Smooth muscle cell (in vitro differentiated cells): ENCODE results near the gene CPA1. TPM values are rescaled to one million over a fixed set of nuclear protein-coding genes. Genes with fewer than 3 reads are reported as not detected.

Experiments
- DNase-seq: peaks from one replicate; lab custom pipeline; 2025; ENCODE audit not compliant: unreplicated experiment; lab: John Stamatoyannopoulos, UW
- H2AFZ ChIP-seq: fragments of 200-600 bp; sonication (generic); 2 replicates; pipeline ENCODE4 v1.6.0; 2016; ENCODE audit warnings: antibody characterized with exemption, low read depth, mild to moderate bottlenecking
- H3F3A ChIP-seq: fragments of 200-600 bp; sonication (generic); 2 replicates; pipeline ENCODE4 v1.6.0; 2017; ENCODE audit warnings: antibody characterized with exemption, low read depth
- H3K27ac ChIP-seq: fragments of 200-600 bp; sonication (generic); 2 replicates; pipeline ENCODE4 v1.5.1; 2016; ENCODE audit warnings: low read depth, mild to moderate bottlenecking
- H3K27me3 ChIP-seq: fragments of 200-600 bp; sonication (generic); 2 replicates; pipeline ENCODE4 v1.6.1; 2016; ENCODE audit warnings: low read depth, mild to moderate bottlenecking
- H3K36me3 ChIP-seq: fragments of 200-600 bp; sonication (generic); 2 replicates; pipeline ENCODE4 v1.5.1; 2016; ENCODE audit warnings: low read depth
- H3K4me1 ChIP-seq: fragments of 200-600 bp; sonication (generic); 2 replicates; pipeline ENCODE4 v1.5.1; 2016; ENCODE audit warnings: low read depth
- H3K4me2 ChIP-seq: fragments of 200-600 bp; sonication (generic); 2 replicates; pipeline ENCODE4 v1.6.0; 2016; ENCODE audit warnings: mild to moderate bottlenecking
- H3K4me3 ChIP-seq: fragments of 200-600 bp; sonication (generic); 2 replicates; pipeline ENCODE4 v1.5.1; 2016; ENCODE audit warnings: mild to moderate bottlenecking
- H3K79me2 ChIP-seq: fragments of 200-600 bp; sonication (generic); 2 replicates; pipeline ENCODE4 v1.6.0; 2016; ENCODE audit warnings: low read depth, mild to moderate bottlenecking
- H3K9ac ChIP-seq: fragments of 200-600 bp; sonication (generic); 2 replicates; pipeline ENCODE4 v1.6.0; 2016; ENCODE audit warnings: low read depth
- H3K9me3 ChIP-seq: fragments of 200-600 bp; sonication (generic); replicated peaks from 2 replicates; pipeline ENCODE4 v1.5.1; 2016; ENCODE audit warnings: low read depth
- H4K20me1 ChIP-seq: fragments of 200-600 bp; sonication (generic); 2 replicates; pipeline ENCODE4 v1.6.0; 2016; ENCODE audit warnings: low read depth
- CTCF ChIP-seq: fragments of 200-600 bp; sonication (generic); IDR thresholded peaks from 2 replicates; pipeline ENCODE4 v1.5.1; 2017; ENCODE audit warnings: borderline replicate concordance, mild to moderate bottlenecking, antibody characterized with exemption; ENCODE audit not compliant: insufficient read depth, poor library complexity, severe bottlenecking
- WGBS: methylation state at CpG from one replicate; pipeline ENCODE4 v1.1.7; 2016; ENCODE audit warnings: low lambda C conversion rate; 5-methylcytosine and 5-hydroxymethylcytosine counted together
- polyA plus RNA-seq: library from polyadenylated mRNA; unstranded; fragments of >200 nt; fragmentation: Nextera tagmentation; extraction: Ambion mirVana; gene quantifications from 2 replicates; pipeline ENCODE4 v1.2.1, GENCODE V29; 2016
- total RNA-seq: library from RNA; depleted of rRNA; stranded (reverse); fragments of >200 nt; gene quantifications from 2 replicates; pipeline ENCODE4 v1.2.3, GENCODE V29; 2014

CPA1 gene
- total and polyA plus RNA-seq, 2 experiments from 2014 or later: 0.90 to 3.8 TPM

DNA sequence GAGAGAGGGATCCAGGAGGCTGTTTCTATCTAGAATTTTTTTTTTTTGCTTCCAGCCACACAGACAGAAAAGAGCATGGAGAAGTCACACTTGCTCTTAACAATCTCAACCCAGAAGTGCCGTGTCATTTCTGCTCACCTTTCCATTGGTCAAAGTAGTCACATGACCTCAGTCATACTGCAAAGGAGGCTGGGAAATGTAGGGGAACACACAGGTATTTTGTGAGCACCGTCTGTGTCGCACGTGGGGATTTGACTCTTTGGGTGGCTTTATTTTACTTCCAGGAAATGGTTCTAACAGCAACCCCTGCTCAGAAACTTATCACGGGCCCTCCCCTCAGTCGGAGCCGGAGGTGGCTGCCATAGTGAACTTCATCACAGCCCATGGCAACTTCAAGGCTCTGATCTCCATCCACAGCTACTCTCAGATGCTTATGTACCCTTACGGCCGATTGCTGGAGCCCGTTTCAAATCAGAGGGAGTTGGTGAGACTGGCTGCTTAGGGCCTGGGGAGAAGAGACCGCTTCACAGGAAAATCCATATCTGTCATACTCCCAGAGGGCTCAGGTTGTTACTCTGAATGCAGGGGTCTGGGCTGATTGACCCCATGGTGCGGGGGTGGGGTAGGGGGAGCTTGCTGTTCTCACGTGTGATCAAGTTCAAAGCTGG, 13.1 kb upstream of the CPA1 start:
- no peak overlapping the region for H3K27ac ChIP-seq
- H2AFZ ChIP-seq: no peak overlapping the region
- peaks cover 35% of the 10 kb centered on the region for H3F3A ChIP-seq
- no peak for TF ChIP-seq CTCF
- H3K4me2 ChIP-seq: no peak overlapping the region
- H3K9ac ChIP-seq: no peak overlapping the region
- no peak for DNase-seq
- H3K4me3 ChIP-seq: no peak overlapping the region
- H3K36me3 ChIP-seq: no peaks in the 10 kb centered on the region
- no peaks in the 10 kb centered on the region for H3K27me3 ChIP-seq
- no peaks in the 10 kb centered on the region for H4K20me1 ChIP-seq
- no peaks in the 10 kb centered on the region for H3K79me2 ChIP-seq
- WGBS: 96% methylated on average over 13 of the region's 13 CpGs
- H3K9me3 ChIP-seq: no peaks in the 10 kb centered on the region
- H3K4me1 ChIP-seq: peaks cover 26% of the 10 kb centered on the region

DNA sequence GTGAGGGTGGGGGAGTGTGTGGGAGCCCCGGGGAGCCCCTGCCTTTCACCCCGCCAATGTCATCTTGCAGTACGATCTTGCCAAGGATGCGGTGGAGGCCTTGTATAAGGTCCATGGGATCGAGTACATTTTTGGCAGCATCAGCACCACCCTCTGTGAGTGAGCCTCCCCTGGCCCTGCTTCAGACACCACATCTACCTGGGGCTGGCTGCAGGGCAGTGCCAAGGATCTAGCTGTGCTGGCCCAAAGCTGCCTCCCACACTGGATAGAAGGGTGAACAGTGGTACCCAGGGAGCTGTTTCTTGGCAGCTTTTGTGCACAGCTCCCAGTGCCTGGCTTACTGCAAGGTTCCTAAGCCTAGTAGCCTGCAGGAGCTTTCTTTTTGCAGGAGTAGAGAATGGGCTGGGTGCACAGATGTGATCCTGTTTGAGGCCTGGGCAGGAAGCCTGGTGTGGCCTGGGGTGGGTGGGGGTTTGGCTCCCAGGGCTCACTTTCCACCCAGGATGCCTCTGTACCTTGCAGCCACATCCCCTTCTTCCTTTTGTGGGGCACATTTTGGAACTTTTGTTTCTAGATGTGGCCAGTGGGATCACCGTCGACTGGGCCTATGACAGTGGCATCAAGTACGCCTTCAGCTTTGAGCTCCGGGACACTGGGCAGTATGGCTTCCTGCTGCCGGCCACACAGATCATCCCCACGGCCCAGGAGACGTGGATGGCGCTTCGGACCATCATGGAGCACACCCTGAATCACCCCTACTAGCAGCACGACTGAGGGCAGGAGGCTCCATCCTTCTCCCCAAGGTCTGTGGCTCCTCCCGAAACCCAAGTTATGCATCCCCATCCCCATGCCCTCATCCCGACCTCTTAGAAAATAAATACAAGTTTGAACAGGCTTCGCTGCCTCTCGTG, 12.2 kb upstream of the CPA1 start:
- Histone ChIP-seq H2AFZ (no peak overlapping the region), H3K9ac (no peak overlapping the region), H3K9me3 (no peaks in the 10 kb centered on the region), H3K4me2 (no peak overlapping the region), H3F3A (peaks cover 42% of the 10 kb centered on the region), H3K36me3 (no peaks in the 10 kb centered on the region), H3K79me2 (no peaks in the 10 kb centered on the region), H4K20me1 (no peaks in the 10 kb centered on the region), H3K4me3 (no peak overlapping the region), H3K4me1 (peaks cover 35% of the 10 kb centered on the region), H3K27me3 (no peaks in the 10 kb centered on the region), H3K27ac (peak overlapping the region; percentile 95)
- DNase-seq: no peak
- 97% methylated on average over 19 of the region's 19 CpGs for WGBS
- TF ChIP-seq CTCF: no peak

- H3K4me2 ChIP-seq: peak overlapping the region; percentile 3
- 45% methylated on average over 10 of the region's 10 CpGs for WGBS
Observed at GRCh38 chr7:130369110-130369711, 11.1 kb upstream of the CPA1 start.

More at GRCh38 chr7:130369110-130369711, 11.1 kb upstream of the CPA1 start:
- Histone ChIP-seq H3K4me1 (peaks cover 32% of the 10 kb centered on the region), H3K9me3 (no peaks in the 10 kb centered on the region), H3K27me3 (no peaks in the 10 kb centered on the region), H3K79me2 (no peaks in the 10 kb centered on the region), H3K4me3 (no peak overlapping the region), H4K20me1 (no peaks in the 10 kb centered on the region), H3F3A (peaks cover 39% of the 10 kb centered on the region), H2AFZ (no peak overlapping the region), H3K9ac (peak overlapping the region; percentile 68), H3K36me3 (no peaks in the 10 kb centered on the region), H3K27ac (peak overlapping the region; percentile 95)
- no peak for TF ChIP-seq CTCF
- DNase-seq: no peak
